Psoas muscle (tissue), 8 donors: ENCODE data around the gene TM7SF2. TPM values are rescaled to one million over a fixed set of nuclear protein-coding genes. Genes with fewer than 3 reads are reported as not detected.

Source experiments
- ATAC-seq, 4 donors: fragments of 200-7000 bp; cut with Tn5 transposase; one replicate each; pipeline ENCODE4 v1.9.1; 2020; ENCODE audit warnings: moderate library complexity in 3 of 4, mild to moderate bottlenecking in 2 of 4
- DNase-seq, 2 donors: peaks; one replicate each; pipeline ENCODE4 v3.0.0-alpha.2; 2020
- H3K27ac ChIP-seq: fragments of 200-600 bp; one replicate; pipeline ENCODE4 v1.8.0; 2022
- H3K27me3 ChIP-seq, 3 donors: fragments of 200-600 bp in 1 of 3; one replicate each; pipeline versions ENCODE4 v1.6.1 to v1.8.0; 2013 to 2022; ENCODE audit warnings: low read length in 2 of 3, mild to moderate bottlenecking in 2 of 3, moderate library complexity in 1 of 3; ENCODE audit not compliant: insufficient read depth in 3 of 3
- H3K36me3 ChIP-seq, 2 donors: fragments of 200-600 bp in 1 of 2; one replicate each; pipeline versions ENCODE4 v1.6.1 to v1.8.0; 2013 to 2022; ENCODE audit warnings: low read depth in 1 of 2, mild to moderate bottlenecking in 1 of 2, moderate library complexity in 1 of 2; ENCODE audit not compliant: insufficient read depth in 1 of 2
- H3K4me1 ChIP-seq: fragments of 200-600 bp; one replicate; pipeline ENCODE4 v1.8.0; 2022
- H3K4me3 ChIP-seq: fragments of 200-600 bp; one replicate; pipeline ENCODE4 v1.8.0; 2022; ENCODE audit warnings: mild to moderate bottlenecking
- H3K9me3 ChIP-seq: fragments of 200-600 bp; one replicate; pipeline ENCODE4 v1.8.0; 2022
- WGBS, 3 donors: extraction: QIAGEN DNeasy Blood & Tissue Kit; methylation state at CpG; one replicate each; pipeline versions ENCODE4 v1.1.6 to v1.1.7; 2013; 5-methylcytosine and 5-hydroxymethylcytosine counted together
- intact Hi-C, 2 donors: fragments of 100-400 bp; cut with DNase I; formaldehyde crosslinking; loops; one replicate each; pipeline versions ENCODE4 v1.11.0 to v1.14.2; 2022
- polyA plus RNA-seq, 3 donors: library from polyadenylated mRNA; stranded (reverse); fragments of 200-250 nt; gene quantifications; one replicate each; pipeline ENCODE4 v1.2.3, GENCODE V29; 2013
- total RNA-seq, 4 donors: library from RNA; stranded (reverse); fragmentation: NEBNext Ultra II Directional in 2 of 4; extraction: Animal tissue kit (Norgen Biotek cat#: 25700) in 2 of 4; gene quantifications; one replicate each; pipeline versions ENCODE4 v1.2.1 to v1.2.4, GENCODE V29; 2021 to 2023
- TF ChIP-seq, protein P1 (sequence below): fragments of 200-600 bp; IDR thresholded peaks from one replicate; pipeline ENCODE4 v1.8.0; 2022; ENCODE audit warnings: antibody characterized with exemption
- donor health status: healthy with polysubstance abuse.
- donor health status: DM: no; HTN: no; CAD: no; lungs with moderate emphysema.
- donor health status: Bipolar disorder and iron deficiency.
- donor health status: healthy.
- donor health status: DM: yes; HTN: yes; CAD: no.
- donor health status: DM: no; HTN: no; CAD: no.
- donor health status: DM: no; HTN: no; CAD: no.
- donor health status: DM: yes; HTN: yes; CAD: no.

Gene TM7SF2
- total and polyA plus RNA-seq, 7 donors: 3.2 to 13.5 (median 6.5) TPM

DNA sequence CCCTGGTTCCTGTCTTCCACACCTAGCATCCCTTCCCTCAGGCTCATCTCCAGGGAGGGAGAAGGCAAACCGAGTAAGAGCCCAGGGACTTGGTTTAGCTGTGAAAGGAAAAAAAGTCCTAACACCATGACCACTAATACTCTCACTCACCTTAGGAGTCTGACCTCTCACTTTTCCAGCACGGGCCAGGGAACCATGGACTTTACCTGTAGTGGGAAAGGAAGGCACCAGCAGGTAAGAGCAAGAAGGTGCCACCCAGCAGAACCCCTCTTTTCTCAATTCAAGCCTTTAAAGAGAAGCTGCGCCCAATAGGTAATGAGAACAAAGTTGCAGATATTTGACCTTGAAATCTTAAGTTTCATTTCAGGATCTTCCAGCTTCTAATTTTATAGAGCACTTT is 9.2 kb downstream of the TM7SF2 start:
- WGBS, 3 donors: 79 to 94% (median 82%) methylated on average over 3 of the region's 3 CpGs
- intact Hi-C loops: loop anchor here (2.0 to 5.0 kb wide), 2 partner anchors 36 to 61 kb away; partner anchors contain the start of genes CAPN1 (in 1 of the 2), CDCA5 (in 1 of the 2) and ZFPL1 (in 1 of the 2)
- Histone ChIP-seq H3K4me1 (peaks cover 25% of the 10 kb centered on the region), H3K27me3 (no peaks in the 10 kb centered on the region), H3K27ac (peak overlapping the region; percentile 90), H3K9me3 (no peaks in the 10 kb centered on the region), H3K36me3 (peaks cover 10 to 64% of the 10 kb centered on the region in 2 donors), H3K4me3 (peak overlapping the region; percentile 79)
- no peak for DNase-seq
- TF ChIP-seq, protein P1, sequence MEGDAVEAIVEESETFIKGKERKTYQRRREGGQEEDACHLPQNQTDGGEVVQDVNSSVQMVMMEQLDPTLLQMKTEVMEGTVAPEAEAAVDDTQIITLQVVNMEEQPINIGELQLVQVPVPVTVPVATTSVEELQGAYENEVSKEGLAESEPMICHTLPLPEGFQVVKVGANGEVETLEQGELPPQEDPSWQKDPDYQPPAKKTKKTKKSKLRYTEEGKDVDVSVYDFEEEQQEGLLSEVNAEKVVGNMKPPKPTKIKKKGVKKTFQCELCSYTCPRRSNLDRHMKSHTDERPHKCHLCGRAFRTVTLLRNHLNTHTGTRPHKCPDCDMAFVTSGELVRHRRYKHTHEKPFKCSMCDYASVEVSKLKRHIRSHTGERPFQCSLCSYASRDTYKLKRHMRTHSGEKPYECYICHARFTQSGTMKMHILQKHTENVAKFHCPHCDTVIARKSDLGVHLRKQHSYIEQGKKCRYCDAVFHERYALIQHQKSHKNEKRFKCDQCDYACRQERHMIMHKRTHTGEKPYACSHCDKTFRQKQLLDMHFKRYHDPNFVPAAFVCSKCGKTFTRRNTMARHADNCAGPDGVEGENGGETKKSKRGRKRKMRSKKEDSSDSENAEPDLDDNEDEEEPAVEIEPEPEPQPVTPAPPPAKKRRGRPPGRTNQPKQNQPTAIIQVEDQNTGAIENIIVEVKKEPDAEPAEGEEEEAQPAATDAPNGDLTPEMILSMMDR: no peak
- ATAC-seq: no peak

DNA sequence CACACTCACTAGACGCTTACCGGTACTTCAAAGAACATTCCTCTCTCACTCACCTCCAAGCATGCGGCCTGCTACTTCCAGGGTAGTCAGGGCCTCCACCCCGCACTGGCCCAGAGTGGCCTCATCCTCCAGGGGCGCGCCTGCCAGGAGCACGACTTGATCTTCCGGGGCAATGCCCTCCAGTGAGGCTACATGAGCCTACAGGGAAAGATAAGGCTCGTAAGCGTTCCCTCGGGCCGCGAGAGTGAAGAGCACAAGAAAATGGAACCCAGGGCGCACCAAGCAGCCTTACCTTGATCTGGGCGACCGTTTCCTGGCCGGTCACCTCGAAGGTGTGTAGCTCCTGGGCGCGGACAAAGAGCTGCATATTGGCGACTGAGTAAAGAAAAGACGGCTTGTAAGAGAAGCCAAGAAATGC is 9.8 kb downstream of the TM7SF2 start:
- intact Hi-C loops: loop anchor here (2.0 to 5.0 kb wide), 2 partner anchors 37 to 61 kb away; partner anchors contain the start of genes CAPN1 (in 1 of the 2), CDCA5 (in 1 of the 2) and ZFPL1 (in 1 of the 2)
- Histone ChIP-seq H3K36me3 (peaks cover 10 to 64% of the 10 kb centered on the region in 2 donors), H3K27ac (peak overlapping the region; percentile 90), H3K4me3 (peak overlapping the region; percentile 79), H3K9me3 (no peaks in the 10 kb centered on the region), H3K27me3 (no peaks in the 10 kb centered on the region), H3K4me1 (peaks cover 19% of the 10 kb centered on the region)
- no peak for ATAC-seq
- DNase-seq: no peak
- 1 to 2% (median 2%) methylated on average over 22 of the region's 22 CpGs for WGBS, 3 donors
- TF ChIP-seq, protein P1: no peak

DNA sequence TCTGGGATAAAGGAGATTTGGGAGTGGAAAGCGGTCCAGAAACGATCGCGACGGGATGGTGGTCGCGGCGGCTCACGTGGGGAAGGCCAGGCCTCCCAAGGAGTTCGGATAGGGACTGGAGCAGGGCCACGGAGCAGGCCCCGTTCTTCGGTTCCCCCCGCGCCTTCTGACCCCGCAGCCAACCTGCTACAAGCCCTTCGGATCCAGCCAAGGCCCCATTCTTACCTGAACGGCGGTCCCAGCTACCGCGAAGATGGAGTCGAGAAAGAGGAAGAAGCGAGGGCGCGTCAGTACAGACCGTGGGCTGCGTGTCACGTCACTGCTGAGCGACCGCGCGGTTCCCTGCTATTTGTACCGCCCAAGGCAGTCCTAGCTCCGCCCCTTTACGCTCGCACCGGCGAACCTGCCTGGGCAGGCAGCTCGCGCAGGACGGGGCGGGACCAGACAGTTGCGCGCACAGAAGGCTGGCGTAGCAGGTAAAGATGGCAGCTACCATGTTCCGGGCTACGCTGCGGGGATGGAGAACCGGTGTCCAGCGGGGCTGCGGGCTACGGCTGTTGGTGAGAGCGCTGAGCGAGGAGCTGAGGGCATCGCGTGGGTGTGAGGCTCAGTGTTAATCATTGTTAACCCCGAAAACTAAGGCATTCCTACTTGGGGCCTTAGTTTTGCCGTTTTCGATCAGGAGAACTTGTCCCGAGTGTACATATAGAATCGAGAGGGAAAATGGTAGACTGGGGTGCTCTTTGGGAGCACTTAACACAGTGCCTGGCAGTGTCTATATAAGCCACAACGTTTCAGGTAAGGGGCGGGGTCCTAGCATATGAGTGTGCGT is 10.4 kb downstream of the TM7SF2 start, which contains the start of the genes FAU and MRPL49:
Gene FAU (minus strand): TSS at position 270 of the 832 bp plus-strand sequence. CDS start 321 bp downstream, outside the sequence.
Gene MRPL49 (plus strand): TSS at position 457 of the 832 bp plus-strand sequence. CDS start 26 bp downstream, at position 483.
- intact Hi-C loops: loop anchor here (2.0 to 5.0 kb wide), 2 partner anchors 37 to 60 kb away; partner anchors contain the start of genes CAPN1 (in 1 of the 2), CDCA5 (in 1 of the 2) and ZFPL1 (in 1 of the 2)
- ATAC-seq: peak; percentile 87 to 88 (median 87)
- WGBS, 3 donors: 0% methylated on average over 64 of the region's 64 CpGs

DNA sequence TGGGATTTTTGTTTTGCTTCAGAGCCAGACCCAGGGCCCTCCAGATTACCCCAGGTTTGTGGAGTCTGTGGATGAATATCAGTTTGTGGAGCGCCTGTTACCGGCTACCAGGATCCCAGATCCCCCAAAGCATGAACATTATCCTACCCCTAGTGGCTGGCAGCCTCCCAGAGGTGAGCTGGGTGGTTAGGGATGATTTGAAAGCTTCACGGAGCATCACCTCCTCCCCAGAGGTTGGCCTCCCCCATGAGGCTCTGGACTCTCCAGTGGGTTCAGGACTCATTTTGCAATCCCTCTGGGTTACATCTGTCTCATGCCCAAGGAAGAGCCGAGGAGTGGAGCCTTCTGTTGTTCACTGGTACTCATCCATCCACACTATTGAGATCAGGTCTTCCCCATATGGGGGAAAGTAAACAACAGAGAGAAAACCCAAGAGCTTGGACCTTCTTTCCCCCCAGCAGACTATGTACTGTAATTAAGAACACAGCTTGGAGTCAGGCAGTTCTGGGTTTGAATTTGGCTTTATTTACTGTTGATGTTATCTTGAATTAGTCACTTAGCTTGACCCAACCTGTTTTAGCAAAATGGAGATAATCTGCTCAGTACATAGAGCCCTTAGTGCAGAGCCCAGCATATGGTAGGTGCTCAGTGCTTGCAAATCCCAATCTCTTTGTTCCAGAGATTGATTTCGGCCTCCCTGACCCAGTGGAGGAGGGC is 13.0 kb downstream of the TM7SF2 start:
- ATAC-seq (no peak), DNase-seq (no peak)
- Histone ChIP-seq H3K4me3 (no peak overlapping the region), H3K27ac (no peak overlapping the region), H3K27me3 (no peaks in the 10 kb centered on the region), H3K9me3 (no peaks in the 10 kb centered on the region), H3K36me3 (peaks cover 6 to 77% of the 10 kb centered on the region in 2 donors), H3K4me1 (peaks cover 16% of the 10 kb centered on the region)
- TF ChIP-seq, protein P1: no peak
- WGBS, 3 donors: 76 to 95% (median 81%) methylated on average over 5 of the region's 5 CpGs
- intact Hi-C loops: loop anchor here in 1 of 2 donors (5.0 kb wide), 1 partner anchor 58 kb away; the partner anchor contains the start of gene CAPN1

More for the DNA sequence above, 10.4 kb downstream of the TM7SF2 start, which contains the start of the genes FAU and MRPL49:
- Histone ChIP-seq H3K9me3 (no peaks in the 10 kb centered on the region), H3K36me3 (peaks cover 10 to 70% of the 10 kb centered on the region in 2 donors), H3K27me3 (no peaks in the 10 kb centered on the region), H3K27ac (peak within 1 kb of the TSS; percentile 90), H3K4me1 (peaks cover 16% of the 10 kb centered on the region), H3K4me3 (peak within 1 kb of the TSS; percentile 79)
- DNase-seq: peak; percentile 98 to 99
- TF ChIP-seq, protein P1: no peak
